Fibroblast of skin of left biceps (primary cell): ENCODE results near the gene EVI5.
"Not testable (repeated sequence)": the region's sequence is repeated elsewhere in the genome, so short reads cannot be mapped to it uniquely, and the experiment has no call there.

ENCODE experiments used
- DNase-seq, 2 experiments: peaks; one replicate each; pipeline ENCODE4 v3.0.0-alpha.2; 2013; ENCODE audit warnings: low read depth in 2 of 2

Gene EVI5

GRCh38 chr1:92791487-92792066 lies 6.7 kb upstream of the EVI5 start:
- DNase-seq = no peak

GRCh38 chr1:92790867-92791266 lies 6.0 kb upstream of the EVI5 start:
- DNase-seq = no peak

- DNase-seq = no peak
Observed at GRCh38 chr1:92790081-92790480, 5.2 kb upstream of the EVI5 start.

GRCh38 chr1:92786111-92786901 lies 1.4 kb upstream of the EVI5 start:
- no peak for DNase-seq

- DNase-seq = peak in 1 of 2 experiments; percentile 2
Observed at GRCh38 chr1:92784021-92784638, 778 bp downstream of the EVI5 start.

GRCh38 chr1:92783550-92783949 lies 1.4 kb downstream of the EVI5 start:
- DNase-seq = not testable (repeated sequence)

- no peak for DNase-seq
Observed at GRCh38 chr1:92778376-92778775, 6.5 kb downstream of the EVI5 start.

GRCh38 chr1:92774407-92774806 lies 10.5 kb downstream of the EVI5 start:
- no peak for DNase-seq

GRCh38 chr1:92773749-92774148 lies 11.2 kb downstream of the EVI5 start:
- DNase-seq = not testable (repeated sequence)

GRCh38 chr1:92769856-92770255 lies 15.1 kb downstream of the EVI5 start:
- no peak for DNase-seq

- DNase-seq = no peak
Observed at GRCh38 chr1:92768915-92769314, 16.0 kb downstream of the EVI5 start.

- no peak for DNase-seq
Observed at GRCh38 chr1:92768296-92768695, 16.6 kb downstream of the EVI5 start.

- DNase-seq = no peak
Observed at GRCh38 chr1:92764116-92764515, 20.8 kb downstream of the EVI5 start.

- no peak for DNase-seq
Observed at GRCh38 chr1:92762355-92762754, 22.6 kb downstream of the EVI5 start.

GRCh38 chr1:92759361-92759760 lies 25.5 kb downstream of the EVI5 start:
- DNase-seq = peak in 1 of 2 experiments; percentile 23

- no peak for DNase-seq
Observed at GRCh38 chr1:92756537-92756936, 28.4 kb downstream of the EVI5 start.

GRCh38 chr1:92755541-92756461 lies 29.1 kb downstream of the EVI5 start:
- no peak for DNase-seq

GRCh38 chr1:92754719-92755050 lies 30.2 kb downstream of the EVI5 start:
- DNase-seq = no peak

- peak; percentile 88 to 91 for DNase-seq
Observed at GRCh38 chr1:92754000-92754718, 30.7 kb downstream of the EVI5 start.

- no peak for DNase-seq
Observed at GRCh38 chr1:92752719-92753118, 32.2 kb downstream of the EVI5 start.

- DNase-seq = no peak
Observed at GRCh38 chr1:92749024-92749634, 35.8 kb downstream of the EVI5 start.
